Activated T-helper 1 cell treated with anti-CD3 and anti-CD28 coated beads, Interleukin-12 subunit alpha, Interleukin-12 subunit beta, Interleukin-2, Interleukin-4 antibody, amounts not matched to agents 30 ng/mL and 10 ng/mL and 1 ng/mL, durations not matched to agents 14 hours and 24 hours and 36 hours (primary cell): Measurements from ENCODE around the gene ERICH6. TPM values are rescaled to one million over a fixed set of nuclear protein-coding genes. Genes with fewer than 3 reads are reported as not detected.

Experiments used
- DNase-seq: peaks from one replicate; pipeline ENCODE4 v3.0.0; 2021; ENCODE audit warnings: low spot score
- H3K27ac Mint-ChIP-seq: one replicate; pipeline ENCODE4 v1.8.0; 2021; ENCODE audit warnings: mild to moderate bottlenecking, mixed read lengths
- H3K27me3 Mint-ChIP-seq: one replicate; pipeline ENCODE4 v1.8.0; 2022; ENCODE audit warnings: mild to moderate bottlenecking, moderate library complexity, mixed read lengths; ENCODE audit not compliant: insufficient read depth
- H3K36me3 Mint-ChIP-seq: one replicate; pipeline ENCODE4 v1.8.0; 2021; ENCODE audit warnings: low read depth, mixed read lengths
- H3K4me1 Mint-ChIP-seq: one replicate; pipeline ENCODE4 v1.8.0; 2021; ENCODE audit warnings: low read depth, mixed read lengths
- H3K4me3 Mint-ChIP-seq: one replicate; pipeline ENCODE4 v1.8.0; 2021; ENCODE audit warnings: mild to moderate bottlenecking, moderate library complexity, mixed read lengths
- H3K9me3 Mint-ChIP-seq: one replicate; pipeline ENCODE4 v1.8.0; 2021; ENCODE audit warnings: mixed read lengths
- intact Hi-C: fragments of 100-400 bp; cut with micrococcal nuclease; formaldehyde crosslinking; loops from one replicate; pipeline ENCODE4 v1.15.1; 2024
- total RNA-seq: library from RNA; stranded (reverse); gene quantifications from 2 replicates; pipeline ENCODE4 v1.2.3, GENCODE V29; 2022

ERICH6 gene
- total RNA-seq: not detected in 2 replicates

DNA sequence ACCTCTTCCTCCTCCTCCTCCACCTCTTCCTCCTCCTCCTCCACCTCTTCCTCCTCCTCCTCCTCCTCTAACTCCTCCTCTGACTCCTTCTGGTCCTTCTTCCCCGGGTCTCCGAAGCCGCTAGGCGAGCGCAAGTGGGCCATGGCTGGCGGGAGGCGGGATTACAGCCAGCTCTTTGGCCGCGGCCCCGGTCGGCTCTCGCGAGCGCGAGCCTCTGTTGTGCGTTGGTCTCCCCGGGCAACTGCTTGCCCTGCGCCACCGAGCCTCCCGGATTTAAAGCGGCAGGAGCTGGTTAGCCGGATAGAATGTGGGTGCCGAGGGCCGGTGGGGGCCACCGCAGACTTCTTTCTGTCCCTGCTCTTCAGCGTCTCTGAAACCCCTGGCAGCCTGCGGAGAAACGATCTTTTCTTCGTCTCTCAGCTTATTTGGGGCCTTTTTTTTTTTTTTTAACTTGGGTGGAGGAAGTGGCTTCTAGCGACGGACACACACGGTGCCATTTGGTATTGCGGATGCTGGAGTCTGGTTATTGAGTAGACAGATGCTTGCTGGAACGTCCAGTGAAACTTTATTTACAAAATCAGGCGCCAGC, at the start of gene ERICH6:
Gene ERICH6, minus strand, starts transcription at position 165 of the 589 bp plus-strand sequence. Its CDS starts 22 bp downstream, at position 143.
- H3K36me3 Mint-ChIP-seq: peaks cover 7% of the 10 kb centered on the region
- peak; percentile 81 for DNase-seq

GRCh38 chr3:150751781-150752263, 48.1 kb upstream of the ERICH6 start:
- no peak for DNase-seq
- Mint-ChIP-seq H3K27ac (peak overlapping the region; percentile 83), H3K4me1 (peaks cover 86% of the 10 kb centered on the region), H3K36me3 (peaks cover 71% of the 10 kb centered on the region), H3K27me3 (no peaks in the 10 kb centered on the region), H3K4me3 (peak overlapping the region; percentile 11), H3K9me3 (peaks cover 6% of the 10 kb centered on the region)
- intact Hi-C loops: loop anchor here (1.0 kb wide), 2 partner anchors 8 to 14 kb away; no protein-coding TSS in a partner anchor

More for the DNA sequence above, at the start of gene ERICH6:
- Mint-ChIP-seq H3K27me3 (no peaks in the 10 kb centered on the region), H3K4me3 (peak within 1 kb of the TSS; percentile 93), H3K9me3 (peaks cover 8% of the 10 kb centered on the region), H3K27ac (peak within 1 kb of the TSS; percentile 99), H3K4me1 (peaks cover 23% of the 10 kb centered on the region)
- intact Hi-C loops: loop anchor here (1.0 to 5.0 kb wide), 8 partner anchors 17 to 297 kb away; partner anchors contain the start of genes EIF2A, SELENOT, SERP1 and SIAH2

DNA sequence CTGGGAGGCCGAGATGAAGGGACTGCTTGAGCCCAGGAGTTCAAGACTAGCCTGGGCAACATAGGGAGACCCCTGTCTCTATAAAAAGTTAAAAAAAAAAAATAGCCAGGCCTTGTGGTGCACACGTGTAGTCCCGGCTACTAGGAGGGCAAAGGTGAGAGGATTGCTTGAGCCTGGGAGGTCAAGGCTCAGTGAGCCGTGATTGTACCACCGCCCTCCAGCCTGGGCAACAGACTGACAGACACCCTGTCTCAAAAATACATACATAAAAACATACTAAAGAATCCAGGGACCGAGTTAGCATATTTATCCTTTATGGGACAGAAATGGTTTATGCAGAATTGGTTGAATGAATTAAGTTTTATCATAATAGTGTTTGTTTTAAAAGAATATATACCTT, 45.5 kb upstream of the ERICH6 start:
- Mint-ChIP-seq H3K27me3 (no peaks in the 10 kb centered on the region), H3K36me3 (peaks cover 72% of the 10 kb centered on the region), H3K4me1 (peaks cover 87% of the 10 kb centered on the region), H3K9me3 (peaks cover 3% of the 10 kb centered on the region), H3K27ac (peak overlapping the region; percentile 40), H3K4me3 (no peak overlapping the region)
- intact Hi-C loops: no loop called here
- DNase-seq: no peak

- Mint-ChIP-seq H3K4me3 (peak overlapping the region; percentile 6), H3K9me3 (no peaks in the 10 kb centered on the region), H3K4me1 (peaks cover 87% of the 10 kb centered on the region), H3K36me3 (peaks cover 72% of the 10 kb centered on the region), H3K27ac (peak overlapping the region; percentile 23), H3K27me3 (no peaks in the 10 kb centered on the region)
- intact Hi-C loops: no loop called here
- DNase-seq: no peak
Measured at GRCh38 chr3:150748684-150749047, 44.9 kb upstream of the ERICH6 start.

- no peak for DNase-seq
- Mint-ChIP-seq H3K9me3 (no peaks in the 10 kb centered on the region), H3K27ac (peak overlapping the region; percentile 58), H3K36me3 (peaks cover 76% of the 10 kb centered on the region), H3K4me3 (no peak overlapping the region), H3K27me3 (no peaks in the 10 kb centered on the region), H3K4me1 (peaks cover 90% of the 10 kb centered on the region)
- intact Hi-C loops: no loop called here
Measured at GRCh38 chr3:150747886-150748683, 44.4 kb upstream of the ERICH6 start.

GRCh38 chr3:150746791-150747590, 43.3 kb upstream of the ERICH6 start:
- Mint-ChIP-seq H3K9me3 (no peaks in the 10 kb centered on the region), H3K4me3 (no peak overlapping the region), H3K27me3 (no peaks in the 10 kb centered on the region), H3K27ac (peak overlapping the region; percentile 46), H3K36me3 (peaks cover 77% of the 10 kb centered on the region), H3K4me1 (peaks cover 90% of the 10 kb centered on the region)
- intact Hi-C loops: no loop called here
- no peak for DNase-seq

DNA sequence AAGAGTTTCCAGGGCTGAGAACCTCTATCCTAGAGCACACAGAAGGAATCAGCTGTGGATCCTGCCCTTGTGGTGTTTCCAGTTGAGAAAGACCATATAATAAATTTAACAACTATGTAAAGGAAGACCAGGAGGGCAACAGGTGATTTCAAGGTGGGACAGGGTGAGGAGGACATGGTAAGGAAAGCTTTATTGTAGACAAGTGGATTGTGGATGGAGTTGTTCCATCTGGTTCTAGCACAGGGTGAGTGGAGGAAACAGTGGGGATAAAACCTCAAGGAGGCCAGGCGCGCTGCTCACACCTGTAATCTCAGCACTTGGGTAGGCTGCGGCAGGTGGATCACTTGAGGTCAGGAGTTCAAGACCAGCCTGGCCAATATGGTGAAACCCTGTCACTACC, 42.1 kb upstream of the ERICH6 start:
- no peak for DNase-seq
- Mint-ChIP-seq H3K4me3 (no peak overlapping the region), H3K4me1 (peaks cover 88% of the 10 kb centered on the region), H3K36me3 (peaks cover 76% of the 10 kb centered on the region), H3K27ac (peak overlapping the region; percentile 73), H3K27me3 (no peaks in the 10 kb centered on the region), H3K9me3 (no peaks in the 10 kb centered on the region)
- intact Hi-C loops: no loop called here

DNA sequence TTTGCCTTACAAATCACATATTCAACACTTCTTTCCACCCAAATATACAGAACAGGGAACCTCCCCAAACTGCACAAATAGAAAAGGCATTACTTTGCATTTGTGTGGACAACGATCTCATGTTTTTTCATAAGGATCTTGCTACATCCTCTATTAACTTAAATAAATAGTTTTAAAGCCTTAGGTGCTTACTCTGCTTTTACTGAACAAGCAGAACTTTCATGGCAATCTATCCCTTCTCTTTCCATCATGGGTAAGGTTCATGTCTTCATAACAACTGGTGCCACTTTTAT, 41.1 kb upstream of the ERICH6 start:
- Mint-ChIP-seq H3K27ac (peak overlapping the region; percentile 74), H3K4me3 (no peak overlapping the region), H3K27me3 (no peaks in the 10 kb centered on the region), H3K36me3 (peaks cover 73% of the 10 kb centered on the region), H3K9me3 (no peaks in the 10 kb centered on the region), H3K4me1 (peaks cover 88% of the 10 kb centered on the region)
- no peak for DNase-seq
- intact Hi-C loops: no loop called here

DNA sequence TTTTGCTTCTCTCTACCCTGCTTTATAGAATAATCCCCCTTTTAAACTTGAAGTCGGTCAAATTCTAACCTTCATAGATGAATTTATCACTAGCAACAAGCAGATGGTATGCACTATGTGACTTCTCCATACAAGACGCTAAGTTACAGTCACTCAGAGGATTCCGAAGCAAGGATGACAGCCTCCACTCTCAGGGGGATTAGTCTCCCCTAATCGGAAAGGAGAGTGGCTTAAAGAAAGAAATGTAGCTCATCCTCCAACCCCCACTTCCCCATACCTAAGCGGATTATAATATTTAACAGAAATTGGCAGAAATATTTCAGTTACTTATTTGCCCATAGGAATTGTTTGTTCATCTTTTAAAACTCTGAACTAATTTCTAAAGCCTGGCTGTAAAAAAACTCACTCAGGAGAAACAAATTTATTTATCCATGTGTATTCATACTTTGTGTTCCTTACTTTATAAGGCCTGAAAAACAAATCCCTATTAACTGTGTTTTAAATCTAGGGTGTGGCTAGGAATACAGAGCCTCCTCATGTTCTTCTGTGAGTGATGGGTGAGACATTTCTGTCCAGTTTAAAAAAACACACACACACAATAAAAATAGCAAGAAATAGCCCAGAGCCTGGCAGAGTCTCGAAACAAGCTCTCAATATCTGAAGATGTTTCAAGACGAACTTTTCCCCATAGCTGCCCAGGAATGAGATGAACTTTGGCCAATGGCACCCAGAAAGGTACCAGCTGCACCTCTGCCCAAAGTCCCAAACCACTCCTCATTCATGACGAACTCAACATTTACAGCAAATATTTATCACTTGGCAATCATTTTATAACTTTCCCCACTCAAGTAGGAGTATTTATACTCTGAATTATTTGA, 40.6 kb upstream of the ERICH6 start:
- no peak overlapping the region for H3K4me3 Mint-ChIP-seq
- intact Hi-C loops: no loop called here
- no peak for DNase-seq
- peaks cover 89% of the 10 kb centered on the region for H3K4me1 Mint-ChIP-seq
- peaks cover 71% of the 10 kb centered on the region for H3K36me3 Mint-ChIP-seq
- H3K27ac Mint-ChIP-seq: peak overlapping the region; percentile 77
- H3K9me3 Mint-ChIP-seq: no peaks in the 10 kb centered on the region
- H3K27me3 Mint-ChIP-seq: no peaks in the 10 kb centered on the region

- Mint-ChIP-seq H3K9me3 (no peaks in the 10 kb centered on the region), H3K27me3 (no peaks in the 10 kb centered on the region), H3K4me3 (peak overlapping the region; percentile 33), H3K27ac (peak overlapping the region; percentile 77), H3K36me3 (peaks cover 67% of the 10 kb centered on the region), H3K4me1 (peaks cover 89% of the 10 kb centered on the region)
- DNase-seq: no peak
- intact Hi-C loops: no loop called here
Measured at GRCh38 chr3:150743508-150743907, 39.8 kb upstream of the ERICH6 start.

- H3K9me3 Mint-ChIP-seq: no peaks in the 10 kb centered on the region
- intact Hi-C loops: no loop called here
- no peaks in the 10 kb centered on the region for H3K27me3 Mint-ChIP-seq
- H3K4me1 Mint-ChIP-seq: peaks cover 91% of the 10 kb centered on the region
- H3K4me3 Mint-ChIP-seq: no peak overlapping the region
- DNase-seq: no peak
- peaks cover 65% of the 10 kb centered on the region for H3K36me3 Mint-ChIP-seq
- H3K27ac Mint-ChIP-seq: peak overlapping the region; percentile 77
Measured at GRCh38 chr3:150742679-150743078, 39.0 kb upstream of the ERICH6 start.

- H3K27ac Mint-ChIP-seq: peak overlapping the region; percentile 77
- intact Hi-C loops: no loop called here
- peaks cover 66% of the 10 kb centered on the region for H3K36me3 Mint-ChIP-seq
- H3K9me3 Mint-ChIP-seq: no peaks in the 10 kb centered on the region
- DNase-seq: no peak
- H3K27me3 Mint-ChIP-seq: no peaks in the 10 kb centered on the region
- H3K4me3 Mint-ChIP-seq: peak overlapping the region; percentile 38
- peaks cover 94% of the 10 kb centered on the region for H3K4me1 Mint-ChIP-seq
Measured at GRCh38 chr3:150742141-150742523, 38.4 kb upstream of the ERICH6 start.
